ENCODE results near the gene MED8. TPM values are rescaled to one million over a fixed set of nuclear protein-coding genes. Genes with fewer than 3 reads are reported as not detected.
A peak's percentile ranks its signal among the peaks of the same experiment; 100 is the strongest.

MED8 gene, protein sequence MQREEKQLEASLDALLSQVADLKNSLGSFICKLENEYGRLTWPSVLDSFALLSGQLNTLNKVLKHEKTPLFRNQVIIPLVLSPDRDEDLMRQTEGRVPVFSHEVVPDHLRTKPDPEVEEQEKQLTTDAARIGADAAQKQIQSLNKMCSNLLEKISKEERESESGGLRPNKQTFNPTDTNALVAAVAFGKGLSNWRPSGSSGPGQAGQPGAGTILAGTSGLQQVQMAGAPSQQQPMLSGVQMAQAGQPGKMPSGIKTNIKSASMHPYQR
- 51.9 TPM for polyA plus RNA-seq (2012; ENCODE audit: insufficient read depth, insufficient read length, low read depth)

DNA sequence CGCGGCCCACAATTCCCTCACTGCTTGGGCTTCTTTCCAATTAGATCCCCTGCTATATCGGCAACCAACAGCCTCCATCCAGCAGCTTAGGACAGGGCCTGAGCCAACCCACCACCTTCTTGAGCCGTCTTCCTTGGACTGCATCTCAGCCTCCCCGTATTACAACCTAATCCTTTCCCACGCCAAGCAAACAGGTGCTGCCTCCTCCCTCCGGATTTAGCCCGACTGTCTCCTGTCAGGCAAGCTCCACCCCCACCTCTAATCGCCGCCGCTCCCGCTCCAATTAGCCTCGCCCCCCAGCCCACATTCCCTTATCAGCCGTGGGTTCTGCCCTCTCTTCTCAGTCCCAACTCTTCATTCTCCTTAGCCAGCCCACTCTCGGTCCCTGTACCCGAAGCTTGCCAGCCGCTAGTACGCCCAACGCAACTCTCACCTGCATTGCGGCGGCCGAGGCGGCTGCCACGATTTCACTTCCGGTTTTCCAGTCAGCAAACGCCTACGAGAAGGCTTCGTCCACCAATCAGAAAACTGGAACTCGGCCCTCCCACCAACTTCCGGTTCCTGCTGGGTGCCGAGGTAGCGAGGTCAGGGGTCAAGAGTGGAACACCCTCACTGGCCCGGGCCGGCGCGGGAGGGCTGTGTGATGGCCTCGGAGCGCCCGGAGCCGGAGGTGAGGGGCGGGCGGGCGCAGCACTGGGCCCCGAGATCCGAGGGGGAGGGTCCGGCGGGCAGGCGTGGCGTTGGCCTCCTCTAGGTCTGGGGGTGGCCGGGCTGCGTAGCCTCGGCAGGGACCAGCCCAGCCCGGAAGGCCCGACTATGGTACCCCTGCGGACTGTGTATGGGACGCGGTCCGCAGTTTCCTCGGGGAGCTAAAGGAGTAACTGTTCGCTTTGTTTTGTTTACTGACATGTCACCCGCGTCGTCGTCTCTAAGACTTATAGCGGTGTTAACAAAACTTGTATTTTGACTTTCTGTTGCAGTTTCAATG lies at the start of gene MED8, which contains the start of gene SZT2:
Gene MED8 (minus strand): TSS at position 475 of the 988 bp plus-strand sequence. CDS start 36 bp downstream, at position 439.
Gene SZT2 (plus strand): TSS at position 574 of the 988 bp plus-strand sequence. CDS start 70 bp downstream, at position 644.
- TF ChIP-seq, protein P1, sequence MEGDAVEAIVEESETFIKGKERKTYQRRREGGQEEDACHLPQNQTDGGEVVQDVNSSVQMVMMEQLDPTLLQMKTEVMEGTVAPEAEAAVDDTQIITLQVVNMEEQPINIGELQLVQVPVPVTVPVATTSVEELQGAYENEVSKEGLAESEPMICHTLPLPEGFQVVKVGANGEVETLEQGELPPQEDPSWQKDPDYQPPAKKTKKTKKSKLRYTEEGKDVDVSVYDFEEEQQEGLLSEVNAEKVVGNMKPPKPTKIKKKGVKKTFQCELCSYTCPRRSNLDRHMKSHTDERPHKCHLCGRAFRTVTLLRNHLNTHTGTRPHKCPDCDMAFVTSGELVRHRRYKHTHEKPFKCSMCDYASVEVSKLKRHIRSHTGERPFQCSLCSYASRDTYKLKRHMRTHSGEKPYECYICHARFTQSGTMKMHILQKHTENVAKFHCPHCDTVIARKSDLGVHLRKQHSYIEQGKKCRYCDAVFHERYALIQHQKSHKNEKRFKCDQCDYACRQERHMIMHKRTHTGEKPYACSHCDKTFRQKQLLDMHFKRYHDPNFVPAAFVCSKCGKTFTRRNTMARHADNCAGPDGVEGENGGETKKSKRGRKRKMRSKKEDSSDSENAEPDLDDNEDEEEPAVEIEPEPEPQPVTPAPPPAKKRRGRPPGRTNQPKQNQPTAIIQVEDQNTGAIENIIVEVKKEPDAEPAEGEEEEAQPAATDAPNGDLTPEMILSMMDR (IDR thresholded peaks at IDR 0.05; ENCODE audit: low read depth, low read length) = no peak
- H3K4me1 ChIP-seq = no peaks in the 10 kb centered on the region
- H3K4me3 ChIP-seq (ENCODE audit: low read depth, low read length) = peak within 1 kb of the TSS; percentile 85
- DNase-seq = peak; percentile 84
- H3K9me3 ChIP-seq = no peaks in the 10 kb centered on the region
- no peaks in the 10 kb centered on the region for H3K27me3 ChIP-seq
- peaks cover 4% of the 10 kb centered on the region for H3K36me3 ChIP-seq

DNA sequence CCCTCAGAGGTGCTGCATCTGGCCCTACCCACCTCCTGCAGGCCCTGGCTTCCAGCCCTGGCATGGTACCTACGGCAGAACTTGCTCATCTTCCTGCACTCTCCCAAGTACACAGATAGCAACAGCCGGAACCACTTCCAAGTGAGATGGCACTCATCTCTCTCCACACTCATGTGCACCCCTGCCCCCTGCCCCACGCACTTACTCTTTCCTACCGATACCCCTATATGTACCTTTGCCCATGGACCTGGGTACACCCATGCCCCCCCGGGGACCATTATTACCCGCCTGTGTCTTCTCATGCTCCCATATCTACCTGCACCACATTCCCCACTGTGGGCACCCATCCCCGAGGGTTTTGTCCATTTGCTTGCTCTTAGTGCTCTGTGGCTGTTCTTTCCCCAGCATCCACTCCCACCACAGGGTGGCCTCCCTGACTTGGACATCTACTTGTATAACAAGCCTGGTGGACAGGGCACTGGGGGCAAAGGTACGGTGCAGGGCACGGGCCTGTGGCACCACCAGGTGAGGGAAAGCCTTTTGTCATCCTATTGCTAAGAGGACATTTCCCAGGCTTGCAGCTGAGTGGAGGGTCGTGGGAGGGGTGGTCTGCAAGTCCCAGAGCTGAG lies 49.5 kb upstream of the MED8 start:
- TF ChIP-seq, protein P1 (IDR thresholded peaks at IDR 0.05; ENCODE audit: low read depth, low read length) = no peak
- Histone ChIP-seq H3K36me3 (no peaks in the 10 kb centered on the region), H3K4me3 (ENCODE audit: low read depth, low read length) (no peak overlapping the region), H3K27me3 (no peaks in the 10 kb centered on the region), H3K4me1 (no peaks in the 10 kb centered on the region), H3K9me3 (no peaks in the 10 kb centered on the region)
- DNase-seq = no peak

DNA sequence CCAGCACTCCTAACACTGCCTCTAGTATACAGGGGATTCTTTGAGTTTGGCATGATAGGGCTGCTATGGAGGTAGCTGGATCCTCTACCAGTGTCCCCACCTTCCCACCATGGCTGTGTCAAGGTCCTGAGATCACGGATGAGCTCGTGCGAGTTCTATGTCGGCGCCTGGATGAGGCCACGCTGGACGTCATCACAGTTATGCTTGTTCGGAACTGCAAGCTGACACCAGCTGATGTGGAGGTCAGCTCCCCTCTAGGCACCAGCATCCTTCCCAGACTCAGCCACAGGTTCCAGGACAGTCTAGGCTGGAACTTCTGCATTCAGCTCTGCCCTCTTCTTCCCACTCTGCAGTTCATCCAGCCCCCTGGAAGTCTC lies 49.0 kb upstream of the MED8 start:
- no peaks in the 10 kb centered on the region for H3K4me1 ChIP-seq
- no peaks in the 10 kb centered on the region for H3K36me3 ChIP-seq
- H3K9me3 ChIP-seq = no peaks in the 10 kb centered on the region
- DNase-seq = no peak
- no peak overlapping the region for H3K4me3 ChIP-seq (ENCODE audit: low read depth, low read length)
- TF ChIP-seq, protein P1 (IDR thresholded peaks at IDR 0.05; ENCODE audit: low read depth, low read length) = no peak
- H3K27me3 ChIP-seq = no peaks in the 10 kb centered on the region

DNA sequence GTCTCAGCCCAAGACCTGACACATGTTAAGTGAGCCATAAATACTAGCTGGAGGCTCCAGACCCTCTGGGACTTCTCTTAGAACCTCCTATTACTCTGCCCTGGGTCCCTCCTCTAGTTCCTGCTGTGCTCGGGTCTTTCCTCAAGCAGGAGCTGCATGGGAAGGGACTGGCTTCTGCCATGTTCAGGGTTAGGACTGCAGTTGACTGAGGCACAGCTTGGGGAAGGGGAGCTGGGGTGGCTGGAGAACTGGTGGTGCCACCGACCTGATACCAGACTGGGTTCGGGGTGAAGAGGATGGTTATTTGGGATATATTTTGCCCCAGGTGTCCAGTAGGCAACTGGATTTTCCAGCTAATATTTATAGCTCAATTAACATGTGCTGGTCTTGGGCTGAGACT lies 48.4 kb upstream of the MED8 start:
- no peaks in the 10 kb centered on the region for H3K9me3 ChIP-seq
- no peaks in the 10 kb centered on the region for H3K36me3 ChIP-seq
- H3K27me3 ChIP-seq = no peaks in the 10 kb centered on the region
- DNase-seq = no peak
- TF ChIP-seq, protein P1 (IDR thresholded peaks at IDR 0.05; ENCODE audit: low read depth, low read length) = no peak
- H3K4me3 ChIP-seq (ENCODE audit: low read depth, low read length) = no peak overlapping the region
- no peaks in the 10 kb centered on the region for H3K4me1 ChIP-seq

DNA sequence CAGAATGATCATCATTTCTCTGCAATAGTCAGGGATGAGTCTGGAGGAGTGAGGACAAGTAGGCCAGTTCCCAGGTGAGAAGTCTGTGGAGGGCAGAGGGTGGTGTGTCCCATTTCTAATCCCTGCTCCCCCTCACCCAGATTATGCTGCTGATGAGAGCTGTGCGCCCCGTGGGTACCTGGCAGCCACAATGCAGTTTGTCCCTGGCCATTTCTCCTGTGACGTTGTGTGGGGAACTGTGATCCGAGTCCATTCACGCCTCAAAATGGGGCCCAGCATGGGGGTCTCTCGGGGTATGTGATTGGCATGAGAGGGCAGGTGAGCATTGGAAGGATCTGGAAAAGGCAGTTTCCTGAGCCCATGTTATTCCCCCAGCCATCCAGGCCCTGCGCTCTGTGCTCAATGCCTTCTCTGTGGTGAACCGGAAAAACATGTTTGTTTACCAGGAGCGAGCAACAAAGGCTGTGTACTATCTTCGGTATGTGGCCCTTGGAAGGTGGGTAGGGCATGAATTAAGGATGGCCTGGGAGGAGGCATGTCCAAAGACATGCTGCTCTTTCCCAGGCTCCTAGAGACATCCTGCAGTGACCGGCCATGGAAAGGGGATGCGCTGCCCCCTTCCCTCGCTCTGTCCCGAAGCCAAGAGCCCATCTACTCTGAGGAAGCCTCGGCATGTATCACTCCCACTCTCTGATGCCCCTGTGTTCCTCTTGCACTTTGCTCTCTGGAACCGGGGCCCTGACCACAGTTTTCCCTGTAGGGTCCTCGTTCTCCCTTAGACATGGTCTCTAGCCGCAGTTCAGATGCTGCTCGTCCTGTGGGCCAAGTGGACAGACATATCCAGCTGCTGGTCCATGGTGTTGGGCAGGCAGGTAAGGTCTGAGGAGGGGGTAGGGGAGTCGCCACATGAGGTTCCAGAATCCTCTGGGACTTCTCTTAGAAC lies 47.7 kb upstream of the MED8 start:
- Histone ChIP-seq H3K9me3 (no peaks in the 10 kb centered on the region), H3K27me3 (no peaks in the 10 kb centered on the region), H3K36me3 (no peaks in the 10 kb centered on the region), H3K4me3 (ENCODE audit: low read depth, low read length) (no peak overlapping the region), H3K4me1 (no peaks in the 10 kb centered on the region)
- DNase-seq = no peak
- TF ChIP-seq, protein P1 (IDR thresholded peaks at IDR 0.05; ENCODE audit: low read depth, low read length) = no peak

Data from BE2C (cell line).